ENCODE measurements around the gene IRF2BP2. TPM values are rescaled to one million over a fixed set of nuclear protein-coding genes. Genes with fewer than 3 reads are reported as not detected.
A peak's percentile ranks its signal among the peaks of the same experiment; 100 is the strongest.

The IRF2BP2 gene
- total and polyA plus RNA-seq, 2 of the 13 experiments (the other 11 are each of a cell fraction or from before 2014, with no cell fraction given), result 140 to 147 TPM

GRCh38 chr1:234610666-234611224 lies 767 bp upstream of the IRF2BP2 start (continued):
- TF ChIP-seq JUNB (CRISPR knock-in tag; IDR thresholded peaks at IDR 0.05; ENCODE audit: borderline replicate concordance), result no peak; the same call in none of the 2 replicates
- no peak for TF ChIP-seq ZBTB4 (CRISPR knock-in tag; IDR thresholded peaks at IDR 0.05; ENCODE audit: borderline replicate concordance)
- no peak for TF ChIP-seq STAT6 (CRISPR knock-in tag; IDR thresholded peaks at IDR 0.05; ENCODE audit: borderline replicate concordance)
- peak; percentile 89 for TF ChIP-seq ZNF781 (CRISPR knock-in tag; IDR thresholded peaks at IDR 0.05; ENCODE audit: borderline replicate concordance, not compliant biosample characterization)
- 0 out of 2 replicates have a peak, but pooled peaks have one; percentile 11 for TF ChIP-seq ZNF205 (CRISPR knock-in tag; IDR thresholded peaks at IDR 0.05)

All from HepG2 (cell line).